SU-DHL-6 (cell line): ENCODE data around the gene ALG5.

Experiments used
- H2AFZ ChIP-seq: fragments of 200-600 bp; sonication (generic); 2 replicates; pipeline ENCODE4 v1.6.1; 2014; ENCODE audit warnings: low read depth, mild to moderate bottlenecking, moderate library complexity, mixed read lengths, antibody characterized with exemption, low read length; ENCODE audit not compliant: severe bottlenecking
- H3F3A ChIP-seq: fragments of 200-600 bp; shearing (Covaris generic); 2 replicates; pipeline ENCODE4 v1.6.0; 2016; ENCODE audit warnings: antibody characterized with exemption, mild to moderate bottlenecking; ENCODE audit not compliant: insufficient read depth
- H3K27ac ChIP-seq: fragments of 200-600 bp; sonication (generic); 2 replicates; pipeline ENCODE4 v1.5.1; 2016; ENCODE audit warnings: low read depth, mild to moderate bottlenecking, low read length, moderate library complexity, mixed read lengths
- H3K27me3 ChIP-seq: fragments of 200-600 bp; sonication (generic), shearing (Covaris generic); 2 replicates; pipeline ENCODE4 v1.6.0; 2014; ENCODE audit warnings: mild to moderate bottlenecking, low read length
- H3K36me3 ChIP-seq: fragments of 200-600 bp; sonication (generic); 2 replicates; pipeline ENCODE4 v1.6.1; 2014; ENCODE audit warnings: mild to moderate bottlenecking, low read length, mixed read lengths
- H3K4me2 ChIP-seq: fragments of 300-600, 200-600 bp; shearing (Covaris generic), sonication (generic); 2 replicates; pipeline ENCODE4 v1.6.0; 2014; ENCODE audit warnings: low read length, low read depth, mild to moderate bottlenecking; ENCODE audit not compliant: poor library complexity, severe bottlenecking
- H3K4me3 ChIP-seq: fragments of 200-600 bp; sonication (generic); 2 replicates; pipeline ENCODE4 v1.5.1; 2014; ENCODE audit warnings: antibody characterized with exemption, low read length, mild to moderate bottlenecking, mixed read lengths; ENCODE audit not compliant: insufficient read depth, poor library complexity, severe bottlenecking
- H3K79me2 ChIP-seq: fragments of 200-600 bp; sonication (generic); 2 replicates; pipeline ENCODE4 v1.6.1; 2014; ENCODE audit warnings: mild to moderate bottlenecking, low read length, moderate library complexity; ENCODE audit not compliant: insufficient read depth
- H3K9ac ChIP-seq: fragments of 200-600 bp; sonication (generic); 2 replicates; pipeline ENCODE4 v1.7.0; 2014; ENCODE audit warnings: mild to moderate bottlenecking, low read length
- H3K9me2 ChIP-seq: fragments of 200-600 bp; sonication (generic); replicated peaks from 2 replicates; pipeline ENCODE4 v1.6.1; 2014; ENCODE audit warnings: low read length; ENCODE audit not compliant: insufficient read depth
- H3K9me3 ChIP-seq: fragments of 200-600 bp; sonication (generic); 2 replicates; pipeline ENCODE4 v1.6.1; 2014; ENCODE audit warnings: low read length, mixed read lengths; ENCODE audit not compliant: insufficient read depth
- H4K20me1 ChIP-seq: fragments of 200-600 bp; sonication (generic); 2 replicates; pipeline ENCODE4 v1.6.1; 2014; ENCODE audit warnings: low read depth, mild to moderate bottlenecking, antibody characterized with exemption, low read length, moderate library complexity, mixed read lengths
- EZH2phosphoT487 ChIP-seq: fragments of 200-600 bp; sonication (generic), shearing (Covaris generic); conservative IDR thresholded peaks from 2 replicates; pipeline ENCODE4 v1.6.1; 2018; ENCODE audit warnings: mild to moderate bottlenecking, antibody characterized with exemption, low read length, moderate library complexity, mixed read lengths
- TF ChIP-seq, protein P1 (sequence below): fragments of 200-600 bp; sonication (generic); IDR thresholded peaks from one replicate; pipeline ENCODE4 v1.5.1; 2017; ENCODE audit warnings: antibody characterized with exemption, mild to moderate bottlenecking, low read length, moderate library complexity; ENCODE audit not compliant: insufficient read depth, poor library complexity, severe bottlenecking

ALG5 gene

GRCh38 chr13:36903925-36904595, 95.1 kb downstream of the ALG5 start:
- H3K36me3 ChIP-seq: no peaks in the 10 kb centered on the region
- H3K4me3 ChIP-seq: no peak overlapping the region
- H3F3A ChIP-seq: no peaks in the 10 kb centered on the region
- H3K9ac ChIP-seq: no peak overlapping the region
- no peak overlapping the region for H2AFZ ChIP-seq
- H3K9me2 ChIP-seq: no peaks in the 10 kb centered on the region
- no peaks in the 10 kb centered on the region for H3K9me3 ChIP-seq
- H3K27ac ChIP-seq: no peak overlapping the region
- TF ChIP-seq EZH2phosphoT487: no peak
- TF ChIP-seq, protein P1, sequence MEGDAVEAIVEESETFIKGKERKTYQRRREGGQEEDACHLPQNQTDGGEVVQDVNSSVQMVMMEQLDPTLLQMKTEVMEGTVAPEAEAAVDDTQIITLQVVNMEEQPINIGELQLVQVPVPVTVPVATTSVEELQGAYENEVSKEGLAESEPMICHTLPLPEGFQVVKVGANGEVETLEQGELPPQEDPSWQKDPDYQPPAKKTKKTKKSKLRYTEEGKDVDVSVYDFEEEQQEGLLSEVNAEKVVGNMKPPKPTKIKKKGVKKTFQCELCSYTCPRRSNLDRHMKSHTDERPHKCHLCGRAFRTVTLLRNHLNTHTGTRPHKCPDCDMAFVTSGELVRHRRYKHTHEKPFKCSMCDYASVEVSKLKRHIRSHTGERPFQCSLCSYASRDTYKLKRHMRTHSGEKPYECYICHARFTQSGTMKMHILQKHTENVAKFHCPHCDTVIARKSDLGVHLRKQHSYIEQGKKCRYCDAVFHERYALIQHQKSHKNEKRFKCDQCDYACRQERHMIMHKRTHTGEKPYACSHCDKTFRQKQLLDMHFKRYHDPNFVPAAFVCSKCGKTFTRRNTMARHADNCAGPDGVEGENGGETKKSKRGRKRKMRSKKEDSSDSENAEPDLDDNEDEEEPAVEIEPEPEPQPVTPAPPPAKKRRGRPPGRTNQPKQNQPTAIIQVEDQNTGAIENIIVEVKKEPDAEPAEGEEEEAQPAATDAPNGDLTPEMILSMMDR: no peak
- H4K20me1 ChIP-seq: no peaks in the 10 kb centered on the region
- H3K4me2 ChIP-seq: no peak overlapping the region
- H3K27me3 ChIP-seq: no peaks in the 10 kb centered on the region
- no peaks in the 10 kb centered on the region for H3K79me2 ChIP-seq
